Cardiac fibroblast (primary cell): ENCODE results near the gene ALDH4A1.

Experiments
- DNase-seq, 2 donors: peaks; one replicate each; pipeline versions ENCODE4 v3.0.0 to v3.0.0-alpha.2; 2010; ENCODE audit warnings: low read depth in 2 of 2
- H3K4me3 ChIP-seq, 2 donors: replicated peaks in 1 of 2; 1 replicate in 1 of 2; 2 replicates in 1 of 2; pipeline ENCODE4 v1.5.1; 2011; ENCODE audit warnings: low read depth in 2 of 2, low read length in 2 of 2, mild to moderate bottlenecking in 2 of 2, moderate library complexity in 1 of 2
- CTCF ChIP-seq: IDR thresholded peaks from one replicate; pipeline ENCODE4 v1.5.1; 2011; ENCODE audit warnings: low read depth, mild to moderate bottlenecking, low read length, inconsistent platforms

Gene ALDH4A1

GRCh38 chr1:18943914-18944572 lies 41.7 kb upstream of the ALDH4A1 start:
- no peak for DNase-seq
- no peak overlapping the region for H3K4me3 ChIP-seq
- TF ChIP-seq CTCF: no peak

GRCh38 chr1:18943162-18943561 lies 40.8 kb upstream of the ALDH4A1 start:
- no peak overlapping the region for H3K4me3 ChIP-seq
- TF ChIP-seq CTCF: no peak
- DNase-seq: no peak

GRCh38 chr1:18942340-18942739 lies 40.0 kb upstream of the ALDH4A1 start:
- no peak for TF ChIP-seq CTCF
- H3K4me3 ChIP-seq: no peak overlapping the region
- peak; percentile 41 to 68 for DNase-seq

GRCh38 chr1:18941221-18942141 lies 39.1 kb upstream of the ALDH4A1 start:
- peak; percentile 75 to 92 for DNase-seq
- H3K4me3 ChIP-seq: no peak overlapping the region
- no peak for TF ChIP-seq CTCF

- TF ChIP-seq CTCF: no peak
- H3K4me3 ChIP-seq: no peak overlapping the region
- peak in 1 of 2 donors; percentile 59 for DNase-seq
Measured at GRCh38 chr1:18940303-18941020, 38.1 kb upstream of the ALDH4A1 start.

GRCh38 chr1:18939398-18940302 lies 37.3 kb upstream of the ALDH4A1 start:
- no peak for TF ChIP-seq CTCF
- peak; percentile 42 to 45 for DNase-seq
- H3K4me3 ChIP-seq: no peak overlapping the region
